Fibroblast of skin of left biceps (primary cell): ENCODE measurements around the gene ZNF22.

Experiments
- DNase-seq, 2 experiments: peaks; one replicate each; pipeline ENCODE4 v3.0.0-alpha.2; 2013; ENCODE audit warnings: low read depth in 2 of 2

The ZNF22 gene

GRCh38 chr10:44991571-44991970 is 9.2 kb upstream of the ZNF22 start:
- DNase-seq, result no peak

GRCh38 chr10:44992070-44992731 is 8.5 kb upstream of the ZNF22 start:
- DNase-seq, result no peak

- DNase-seq, result no peak
Measured at GRCh38 chr10:44992732-44993225, 7.9 kb upstream of the ZNF22 start.

- DNase-seq, result no peak
Measured at GRCh38 chr10:44993226-44993921, 7.3 kb upstream of the ZNF22 start.

- peak; percentile 55 to 61 for DNase-seq
Measured at GRCh38 chr10:44993922-44994751, 6.6 kb upstream of the ZNF22 start.

- DNase-seq, result no peak
Measured at GRCh38 chr10:44994752-44995530, 5.8 kb upstream of the ZNF22 start.

GRCh38 chr10:44995581-44995913 is 5.2 kb upstream of the ZNF22 start:
- DNase-seq, result no peak

GRCh38 chr10:44995914-44996669 is 4.6 kb upstream of the ZNF22 start:
- DNase-seq, result no peak

- no peak for DNase-seq
Measured at GRCh38 chr10:44997105-44997748, 3.5 kb upstream of the ZNF22 start.

GRCh38 chr10:44998146-44998631 is 2.5 kb upstream of the ZNF22 start:
- DNase-seq, result no peak

GRCh38 chr10:45000138-45000751 is 478 bp upstream of the ZNF22 start:
- no peak for DNase-seq

GRCh38 chr10:45001381-45002148 is 842 bp downstream of the ZNF22 start:
- DNase-seq, result peak in 1 of 2 experiments; percentile 15

GRCh38 chr10:45003432-45004000 is 2.8 kb downstream of the ZNF22 start:
- no peak for DNase-seq

GRCh38 chr10:45004661-45005060 is 3.9 kb downstream of the ZNF22 start:
- no peak for DNase-seq

GRCh38 chr10:45005284-45005683 is 4.6 kb downstream of the ZNF22 start:
- DNase-seq, result no peak

- no peak for DNase-seq
Measured at GRCh38 chr10:45006276-45007030, 5.7 kb downstream of the ZNF22 start.

GRCh38 chr10:45008524-45009161 is 7.9 kb downstream of the ZNF22 start:
- peak in 1 of 2 experiments; percentile 63 for DNase-seq
